ENCODE measurements around the gene CTSE.

Gene CTSE

GRCh38 chr1:205962821-205963221 is 60.9 kb downstream of the CTSE start:
- no peak overlapping the region for H3K4me3 ChIP-seq (ENCODE audit: control insufficient read depth, low read depth, low read length)
- no peak for TF ChIP-seq CTCF (IDR thresholded peaks at IDR 0.05; ENCODE audit: control insufficient read depth, insufficient read depth, low read depth, low read length, missing control alignments)
- DNase-seq (ENCODE audit: low read depth), result no peak

- TF ChIP-seq CTCF (IDR thresholded peaks at IDR 0.05; ENCODE audit: control insufficient read depth, insufficient read depth, low read depth, low read length, missing control alignments), result no peak
- DNase-seq (ENCODE audit: low read depth), result no peak
- no peak overlapping the region for H3K4me3 ChIP-seq (ENCODE audit: control insufficient read depth, low read depth, low read length)
Observed at GRCh38 chr1:205961991-205962820, 61.5 kb downstream of the CTSE start.

DNA sequence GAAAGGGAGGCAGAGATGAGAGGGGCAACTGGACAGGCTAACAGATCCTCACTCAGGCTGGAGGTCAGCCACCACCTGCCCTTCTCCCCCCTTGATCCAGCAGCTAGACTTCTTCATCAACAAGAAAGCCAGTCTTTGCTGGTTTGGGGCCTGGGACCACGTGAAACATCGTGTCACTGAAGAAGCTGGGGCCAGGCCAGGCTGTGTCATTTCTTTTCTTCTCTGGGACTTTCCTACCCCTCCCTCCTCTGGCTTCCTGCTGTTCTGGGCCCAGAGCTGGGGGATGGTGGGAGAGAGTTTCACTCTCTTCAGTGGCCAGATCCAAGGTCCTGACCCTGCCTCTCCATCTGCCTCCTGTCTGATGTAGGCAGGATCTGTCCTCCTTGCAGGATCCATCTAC is 62.3 kb downstream of the CTSE start:
- H3K4me3 ChIP-seq (ENCODE audit: control insufficient read depth, low read depth, low read length), result no peak overlapping the region
- DNase-seq (ENCODE audit: low read depth), result no peak
- TF ChIP-seq CTCF (IDR thresholded peaks at IDR 0.05; ENCODE audit: control insufficient read depth, insufficient read depth, low read depth, low read length, missing control alignments), result no peak

DNA sequence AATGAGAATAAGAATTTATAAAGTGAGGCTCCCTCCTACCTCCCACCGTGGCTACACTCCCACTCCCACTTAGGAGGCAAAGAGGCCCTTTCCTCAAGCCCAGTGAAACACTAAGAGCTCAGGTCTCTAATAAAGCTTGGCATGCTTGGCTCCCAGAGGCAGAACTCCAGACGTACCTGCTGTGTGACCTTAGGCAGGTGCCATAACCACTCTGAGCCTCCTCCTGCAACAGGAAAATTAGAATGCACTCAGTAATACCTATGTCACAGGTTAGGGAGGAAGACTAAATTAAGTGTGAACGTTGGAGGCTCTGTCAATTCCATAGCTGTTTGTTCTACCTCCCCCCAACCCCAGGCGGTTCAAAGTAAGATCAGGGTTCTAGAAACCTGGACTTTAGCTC is 63.9 kb downstream of the CTSE start:
- TF ChIP-seq CTCF (IDR thresholded peaks at IDR 0.05; ENCODE audit: control insufficient read depth, insufficient read depth, low read depth, low read length, missing control alignments), result no peak
- no peak for DNase-seq (ENCODE audit: low read depth)
- no peak overlapping the region for H3K4me3 ChIP-seq (ENCODE audit: control insufficient read depth, low read depth, low read length)
